A673 (cell line): ENCODE data around the gene DAB1. TPM values are rescaled to one million over a fixed set of nuclear protein-coding genes. Genes with fewer than 3 reads are reported as not detected.

Experiments
- BruUV-seq: library from RNA; stranded (reverse); fragments of 400-500 nt; replicated peaks from 2 replicates; lab custom pipeline; 2021; lab: Mats Ljungman, UMichigan
- CTCF ChIA-PET: fragments of 300-600 bp; sonication (Branson Sonifier 250); formaldehyde crosslinking; loops from one replicate; lab custom pipeline; 2022; ENCODE audit warnings: antibody characterized with exemption; lab: Charles Lee
- POLR2A ChIA-PET: fragments of 300-600 bp; sonication (Branson Sonifier 250); formaldehyde crosslinking; loops from one replicate; lab custom pipeline; 2022; ENCODE audit warnings: antibody characterized with exemption; ENCODE audit not compliant: low non-redundant PET; lab: Charles Lee
- DNase-seq: peaks from one replicate; pipeline ENCODE4 v3.0.0-alpha.2; 2015; ENCODE audit warnings: low spot score
- H3K27ac ChIP-seq: fragments of 200-600 bp; sonication (generic); 2 replicates; pipeline ENCODE4 v1.5.1; 2016; ENCODE audit warnings: mixed run types, low read depth, mild to moderate bottlenecking, mixed read lengths, antibody characterized with exemption, low read length; ENCODE audit not compliant: poor library complexity, severe bottlenecking
- H3K27me3 ChIP-seq: fragments of 200-600 bp; sonication (generic); replicated peaks from 2 replicates; pipeline ENCODE4 v1.6.1; 2017; ENCODE audit warnings: mixed run types, low read depth, mild to moderate bottlenecking, mixed read lengths, antibody characterized with exemption, low read length; ENCODE audit not compliant: insufficient read depth, poor library complexity
- H3K36me3 ChIP-seq: fragments of 200-600 bp; sonication (generic); 2 replicates; pipeline ENCODE4 v1.6.1; 2016; ENCODE audit warnings: mixed run types, mild to moderate bottlenecking, mixed read lengths, antibody characterized with exemption, low read length; ENCODE audit not compliant: insufficient read depth, poor library complexity, severe bottlenecking
- H3K4me1 ChIP-seq: fragments of 200-600 bp; sonication (generic); 2 replicates; pipeline ENCODE4 v1.6.1; 2017; ENCODE audit warnings: mixed run types, mild to moderate bottlenecking, mixed read lengths, antibody characterized with exemption, low read length; ENCODE audit not compliant: insufficient read depth, poor library complexity, severe bottlenecking
- H3K4me3 ChIP-seq: fragments of 200-600 bp; sonication (generic); 2 replicates; pipeline ENCODE4 v1.5.1; 2016; ENCODE audit warnings: low read depth, mixed run types, mild to moderate bottlenecking, mixed read lengths, low read length; ENCODE audit not compliant: poor library complexity, severe bottlenecking
- H3K9me3 ChIP-seq: fragments of 200-600 bp; sonication (generic); 2 replicates; pipeline ENCODE4 v1.6.1; 2016; ENCODE audit warnings: mixed run types, low read depth, mild to moderate bottlenecking, mixed read lengths, antibody characterized with exemption, low read length; ENCODE audit not compliant: poor library complexity, severe bottlenecking
- EZH2 ChIP-seq: fragments of 200-600 bp; sonication (generic); IDR thresholded peaks from 2 replicates; pipeline ENCODE4 v1.6.1; 2017; ENCODE audit warnings: borderline replicate concordance, low read depth, mild to moderate bottlenecking, mixed read lengths, antibody characterized with exemption, low read length; ENCODE audit not compliant: poor library complexity, severe bottlenecking
- intact Hi-C: fragments of 100-400 bp; cut with micrococcal nuclease; formaldehyde crosslinking; loops from one replicate; pipeline ENCODE4 v1.10.0; 2022; ENCODE audit not compliant: unreplicated experiment
- total RNA-seq: library from RNA; stranded (reverse); gene quantifications from 2 replicates; pipeline ENCODE4 v1.2.3, GENCODE V29; 2021
- TF ChIP-seq, protein P1 (sequence below): fragments of 300-800, 200-600 bp; sonication (generic); conservative IDR thresholded peaks from 2 replicates; pipeline ENCODE4 v1.5.1; 2017; ENCODE audit warnings: low read depth, mild to moderate bottlenecking, antibody characterized with exemption, low read length, moderate library complexity, mixed read lengths

Gene DAB1
- total RNA-seq, 1 experiment from 2014 or later: 112 TPM

DNA sequence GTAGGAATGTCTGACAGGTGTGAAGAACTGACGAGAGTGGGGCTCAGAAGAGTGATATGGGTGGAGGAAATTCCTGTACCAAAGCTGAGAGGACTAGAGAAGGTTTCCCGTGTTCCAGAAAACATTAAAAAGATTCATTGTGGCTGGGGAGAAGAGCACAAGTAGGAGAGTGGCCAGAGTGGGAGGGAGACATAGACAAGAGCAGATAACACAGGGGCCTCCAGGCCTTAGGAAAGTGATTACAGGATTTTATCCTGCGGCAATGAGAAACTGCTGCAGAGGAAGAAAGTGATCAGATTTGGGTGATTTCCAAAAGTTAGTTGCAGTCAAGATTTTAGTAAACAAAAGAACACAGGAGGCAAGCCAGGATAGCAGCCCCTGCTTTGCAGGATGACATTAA, 465.9 kb downstream of the DAB1 start:
- H3K27me3 ChIP-seq: no peaks in the 10 kb centered on the region
- no peak overlapping the region for H3K27ac ChIP-seq
- DNase-seq: no peak
- POLR2A ChIA-PET: no interaction called here
- no peak for TF ChIP-seq EZH2
- TF ChIP-seq, protein P1, sequence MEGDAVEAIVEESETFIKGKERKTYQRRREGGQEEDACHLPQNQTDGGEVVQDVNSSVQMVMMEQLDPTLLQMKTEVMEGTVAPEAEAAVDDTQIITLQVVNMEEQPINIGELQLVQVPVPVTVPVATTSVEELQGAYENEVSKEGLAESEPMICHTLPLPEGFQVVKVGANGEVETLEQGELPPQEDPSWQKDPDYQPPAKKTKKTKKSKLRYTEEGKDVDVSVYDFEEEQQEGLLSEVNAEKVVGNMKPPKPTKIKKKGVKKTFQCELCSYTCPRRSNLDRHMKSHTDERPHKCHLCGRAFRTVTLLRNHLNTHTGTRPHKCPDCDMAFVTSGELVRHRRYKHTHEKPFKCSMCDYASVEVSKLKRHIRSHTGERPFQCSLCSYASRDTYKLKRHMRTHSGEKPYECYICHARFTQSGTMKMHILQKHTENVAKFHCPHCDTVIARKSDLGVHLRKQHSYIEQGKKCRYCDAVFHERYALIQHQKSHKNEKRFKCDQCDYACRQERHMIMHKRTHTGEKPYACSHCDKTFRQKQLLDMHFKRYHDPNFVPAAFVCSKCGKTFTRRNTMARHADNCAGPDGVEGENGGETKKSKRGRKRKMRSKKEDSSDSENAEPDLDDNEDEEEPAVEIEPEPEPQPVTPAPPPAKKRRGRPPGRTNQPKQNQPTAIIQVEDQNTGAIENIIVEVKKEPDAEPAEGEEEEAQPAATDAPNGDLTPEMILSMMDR: no peak
- no peaks in the 10 kb centered on the region for H3K9me3 ChIP-seq
- no peak overlapping the region for H3K4me3 ChIP-seq
- CTCF ChIA-PET: no interaction called here
- no peaks in the 10 kb centered on the region for H3K36me3 ChIP-seq
- H3K4me1 ChIP-seq: no peaks in the 10 kb centered on the region
- no TSS peak for BruUV-seq
- intact Hi-C loops: no loop called here

DNA sequence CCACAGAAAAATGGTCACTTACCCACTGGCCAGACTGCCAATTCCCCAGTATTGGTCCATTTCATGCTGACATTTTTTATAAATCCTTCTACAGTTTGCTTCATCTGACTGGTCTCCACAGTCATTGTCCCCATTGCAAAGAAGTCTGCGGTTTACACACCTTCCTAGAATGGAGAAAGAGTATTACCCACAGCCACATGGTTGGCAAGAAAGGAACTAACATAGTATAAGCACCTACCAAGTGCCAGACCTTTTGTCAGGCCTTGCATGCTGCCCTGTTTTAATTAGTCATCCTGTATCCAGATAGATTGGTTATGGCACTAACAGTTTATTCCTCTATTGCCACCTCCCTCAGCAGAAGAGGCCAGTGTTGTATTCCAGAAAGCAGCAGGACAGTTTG, 469.2 kb downstream of the DAB1 start:
- BruUV-seq: no TSS peak

DNA sequence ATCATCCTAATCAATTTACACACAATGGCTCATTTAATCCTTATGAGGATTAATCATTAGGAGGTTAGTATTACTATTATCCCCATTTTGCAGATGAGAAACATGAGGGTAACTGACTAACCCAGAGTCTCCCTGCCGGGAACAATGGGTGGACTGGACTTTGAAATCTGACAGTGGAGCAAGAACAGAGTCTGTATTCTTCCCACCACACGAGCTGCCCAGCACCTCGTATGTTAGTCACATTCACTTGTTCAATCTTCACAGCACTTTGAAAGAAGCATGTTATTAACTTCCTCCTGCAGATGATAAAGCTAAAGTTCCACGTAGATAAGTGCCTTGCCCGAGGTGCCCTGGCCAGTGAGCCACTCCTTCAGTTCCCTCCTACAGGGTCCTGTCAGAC, 470.5 kb downstream of the DAB1 start:
- H3K27me3 ChIP-seq: no peaks in the 10 kb centered on the region
- H3K4me1 ChIP-seq: no peaks in the 10 kb centered on the region
- no peak overlapping the region for H3K27ac ChIP-seq
- CTCF ChIA-PET: no interaction called here
- TF ChIP-seq, protein P1: no peak
- TF ChIP-seq EZH2: no peak
- DNase-seq: no peak
- no peaks in the 10 kb centered on the region for H3K9me3 ChIP-seq
- no peak overlapping the region for H3K4me3 ChIP-seq
- no peaks in the 10 kb centered on the region for H3K36me3 ChIP-seq
- POLR2A ChIA-PET: no interaction called here
- intact Hi-C loops: no loop called here
- no TSS peak for BruUV-seq

More for the DNA sequence above, 469.2 kb downstream of the DAB1 start:
- no peak for TF ChIP-seq EZH2
- TF ChIP-seq, protein P1: no peak
- Histone ChIP-seq H3K4me1 (no peaks in the 10 kb centered on the region), H3K36me3 (no peaks in the 10 kb centered on the region), H3K9me3 (no peaks in the 10 kb centered on the region), H3K4me3 (no peak overlapping the region), H3K27ac (no peak overlapping the region), H3K27me3 (no peaks in the 10 kb centered on the region)
- DNase-seq: no peak
- ChIA-PET POLR2A (no interaction called here), CTCF (no interaction called here)
- intact Hi-C loops: no loop called here
